SK-N-SH (cell line): ENCODE results near the gene HDAC4. TPM values are rescaled to one million over a fixed set of nuclear protein-coding genes. Genes with fewer than 3 reads are reported as not detected.

Experiments used
- CTCF ChIA-PET: fragments of 300-600, 350-600 bp; formaldehyde crosslinking; extraction: SDS; loops from one replicate; lab custom pipeline; 2021; lab: Yijun Ruan, JAX
- POLR2A ChIA-PET: fragments of 350-600 bp; sonication (Branson Sonifier 250); formaldehyde crosslinking; extraction: SDS; loops from one replicate; lab custom pipeline; 2020; ENCODE audit warnings: antibody characterized with exemption, inconsistent platforms; lab: Yijun Ruan, JAX
- DNase-seq: peaks from one replicate; pipeline ENCODE4 v3.0.0; 2012
- H2AFZ ChIP-seq: fragments of 200-600 bp; sonication (generic); 2 replicates; pipeline ENCODE4 v1.8.1; 2016; ENCODE audit warnings: antibody characterized with exemption, mild to moderate bottlenecking, low read depth
- H3F3A ChIP-seq: fragments of 200-600 bp; sonication (generic); replicated peaks from 2 replicates; pipeline ENCODE3; 2016; ENCODE audit warnings: antibody characterized with exemption, mild to moderate bottlenecking; ENCODE audit not compliant: insufficient read depth
- H3K27ac ChIP-seq, 2 experiments: fragments of 200-500 bp in 1 of 2; fragments of 200-600 bp in 1 of 2; sonication (Bioruptor generic) in 1 of 2; sonication (generic), shearing (Covaris generic) in 1 of 2; 2 replicates each; pipeline versions ENCODE4 v1.5.1 to v1.6.1; 2014 to 2016; ENCODE audit warnings: low read depth in 2 of 2, inconsistent platforms in 1 of 2, low read length in 1 of 2, mild to moderate bottlenecking in 1 of 2, mixed read lengths in 1 of 2
- H3K27me3 ChIP-seq: fragments of 200-600 bp; sonication (generic), shearing (Covaris generic); 2 replicates; pipeline ENCODE4 v1.6.1; 2016; ENCODE audit warnings: mixed run types; ENCODE audit not compliant: insufficient read depth
- H3K36me3 ChIP-seq, 2 experiments: fragments of 200-500 bp in 1 of 2; fragments of 200-600 bp in 1 of 2; sonication (Bioruptor generic) in 1 of 2; sonication (generic) in 1 of 2; replicated peaks in 1 of 2; 2 replicates each; pipeline versions ENCODE3 to v1.5.1; 2014 to 2016; ENCODE audit warnings: low read length in 1 of 2, mild to moderate bottlenecking in 1 of 2; ENCODE audit not compliant: insufficient read depth in 2 of 2, control insufficient read depth in 1 of 2
- H3K4me1 ChIP-seq, 2 experiments: fragments of 200-500 bp in 1 of 2; fragments of 200-600 bp in 1 of 2; sonication (Bioruptor generic) in 1 of 2; sonication (generic), shearing (Covaris generic) in 1 of 2; 2 replicates each; pipeline versions ENCODE4 v1.5.1 to v1.6.1; 2014 to 2016; ENCODE audit warnings: low read depth in 1 of 2, low read length in 1 of 2, mixed run types in 1 of 2; ENCODE audit not compliant: insufficient read depth in 2 of 2, control insufficient read depth in 1 of 2
- H3K4me2 ChIP-seq: fragments of 200-600 bp; sonication (generic), shearing (Covaris generic); 2 replicates; pipeline ENCODE4 v1.6.1; 2017; ENCODE audit warnings: mixed run types
- H3K4me3 ChIP-seq, 2 experiments: fragments of 200-500 bp in 1 of 2; fragments of 200-600 bp in 1 of 2; sonication (Bioruptor generic) in 1 of 2; sonication (generic), shearing (Covaris generic) in 1 of 2; 2 replicates each; pipeline versions ENCODE4 v1.5.1 to v1.8.1; 2014 to 2016; ENCODE audit warnings: low read depth in 2 of 2, inconsistent platforms in 1 of 2, low read length in 1 of 2, mild to moderate bottlenecking in 1 of 2, mixed read lengths in 1 of 2, moderate library complexity in 1 of 2
- H3K79me2 ChIP-seq: fragments of 200-600 bp; sonication (generic); 2 replicates; pipeline ENCODE4 v1.8.1; 2017; ENCODE audit warnings: mild to moderate bottlenecking; ENCODE audit not compliant: insufficient read depth
- H3K9ac ChIP-seq: fragments of 200-600 bp; sonication (generic); 2 replicates; pipeline ENCODE4 v1.6.1; 2017; ENCODE audit warnings: mixed run types
- H3K9me2 ChIP-seq: fragments of 200-600 bp; sonication (generic); 2 replicates; pipeline ENCODE4 v1.6.1; 2017; ENCODE audit warnings: mixed run types
- H3K9me3 ChIP-seq: fragments of 200-600 bp; sonication (generic); 2 replicates; pipeline ENCODE4 v1.6.1; 2017; ENCODE audit warnings: mixed run types, mild to moderate bottlenecking, moderate library complexity
- H4K20me1 ChIP-seq: fragments of 200-600 bp; sonication (generic); 2 replicates; pipeline ENCODE4 v1.6.1; 2017; ENCODE audit warnings: mild to moderate bottlenecking, mixed run types; ENCODE audit not compliant: insufficient read depth
- CHD2 ChIP-seq: fragments of 150-350 bp; IDR thresholded peaks from 2 replicates; pipeline ENCODE4 v1.6.1; 2018; ENCODE audit warnings: low read length; ENCODE audit not compliant: partially characterized antibody
- ELF1 ChIP-seq: IDR thresholded peaks from 2 replicates; pipeline ENCODE4 v1.4.0; 2012
- EZH2phosphoT487 ChIP-seq: fragments of 200-600 bp; sonication (generic); IDR thresholded peaks from 2 replicates; pipeline ENCODE4 v1.6.1; 2017; ENCODE audit warnings: low read depth, mixed run types, mild to moderate bottlenecking, antibody characterized with exemption, moderate library complexity, borderline replicate concordance
- FOSL2 ChIP-seq: IDR thresholded peaks from 2 replicates; pipeline ENCODE4 v1.4.0; 2012; ENCODE audit warnings: low read depth, mild to moderate bottlenecking, moderate library complexity, borderline replicate concordance
- GABPA ChIP-seq: IDR thresholded peaks from 2 replicates; pipeline ENCODE4 v1.4.0; 2012; ENCODE audit warnings: low read depth, mild to moderate bottlenecking
- JUND ChIP-seq: IDR thresholded peaks from 2 replicates; pipeline ENCODE4 v1.4.0; 2012
- MXI1 ChIP-seq: IDR thresholded peaks from 2 replicates; pipeline ENCODE4 v1.6.1; 2012; ENCODE audit warnings: mild to moderate bottlenecking, low read depth, low read length, improper control_type of control experiment
- POLR2AphosphoS5 ChIP-seq: IDR thresholded peaks from 2 replicates; pipeline ENCODE4 v1.6.1; 2012; ENCODE audit warnings: low read depth, low read length
- RFX5 ChIP-seq: IDR thresholded peaks from 2 replicates; pipeline ENCODE4 v1.6.1; 2012; ENCODE audit warnings: mild to moderate bottlenecking, improper control_type of control experiment, low read length
- RXRA ChIP-seq: IDR thresholded peaks from 2 replicates; pipeline ENCODE4 v1.4.0; 2012; ENCODE audit warnings: low read depth, mild to moderate bottlenecking, borderline replicate concordance
- SIN3A ChIP-seq: IDR thresholded peaks from 2 replicates; pipeline ENCODE4 v1.6.1; 2012; ENCODE audit warnings: low read depth, mild to moderate bottlenecking, low read length, moderate library complexity, borderline replicate concordance
- TEAD4 ChIP-seq: IDR thresholded peaks from 2 replicates; pipeline ENCODE4 v1.4.0; 2012; ENCODE audit warnings: mild to moderate bottlenecking, borderline replicate concordance; ENCODE audit not compliant: insufficient read depth
- YY1 ChIP-seq: IDR thresholded peaks from 2 replicates; pipeline ENCODE4 v1.4.0; 2012; ENCODE audit warnings: low read depth, mild to moderate bottlenecking
- WGBS: methylation state at CpG from one replicate; pipeline ENCODE4 v1.1.6; 2017; ENCODE audit warnings: low lambda C conversion rate; 5-methylcytosine and 5-hydroxymethylcytosine counted together
- polyA plus RNA-seq, 3 experiments: library from polyadenylated mRNA; depleted of rRNA; stranded (reverse); fragments of >200 nt; gene quantifications; 2 replicates each; pipeline ENCODE4 v1.2.3, GENCODE V29; 2012
- TF ChIP-seq, protein P1 (sequence below): IDR thresholded peaks from 2 replicates; pipeline ENCODE4 v1.4.0; 2012; ENCODE audit warnings: low read depth
- TF ChIP-seq, protein P2 (sequence below): fragments of 200-600 bp; sonication (generic); IDR thresholded peaks from 2 replicates; pipeline ENCODE4 v1.6.1; 2017; ENCODE audit warnings: antibody characterized with exemption, mild to moderate bottlenecking, moderate library complexity
- TF ChIP-seq, protein P3 (sequence below): IDR thresholded peaks from 2 replicates; pipeline ENCODE4 v1.4.0; 2012; ENCODE audit warnings: low read depth, borderline replicate concordance
- TF ChIP-seq, protein P4 (sequence below): fragments of 150-350 bp; IDR thresholded peaks from 2 replicates; pipeline ENCODE4 v1.6.1; 2016; ENCODE audit warnings: mild to moderate bottlenecking, low read depth, low read length
- TF ChIP-seq, protein P5 (sequence below): IDR thresholded peaks from 2 replicates; pipeline ENCODE4 v1.4.0; 2012; ENCODE audit warnings: low read depth, borderline replicate concordance

Gene HDAC4
- polyA plus RNA-seq, 1 of the 3 experiments (the other 2 are of a cell fraction): 5.5 TPM

DNA sequence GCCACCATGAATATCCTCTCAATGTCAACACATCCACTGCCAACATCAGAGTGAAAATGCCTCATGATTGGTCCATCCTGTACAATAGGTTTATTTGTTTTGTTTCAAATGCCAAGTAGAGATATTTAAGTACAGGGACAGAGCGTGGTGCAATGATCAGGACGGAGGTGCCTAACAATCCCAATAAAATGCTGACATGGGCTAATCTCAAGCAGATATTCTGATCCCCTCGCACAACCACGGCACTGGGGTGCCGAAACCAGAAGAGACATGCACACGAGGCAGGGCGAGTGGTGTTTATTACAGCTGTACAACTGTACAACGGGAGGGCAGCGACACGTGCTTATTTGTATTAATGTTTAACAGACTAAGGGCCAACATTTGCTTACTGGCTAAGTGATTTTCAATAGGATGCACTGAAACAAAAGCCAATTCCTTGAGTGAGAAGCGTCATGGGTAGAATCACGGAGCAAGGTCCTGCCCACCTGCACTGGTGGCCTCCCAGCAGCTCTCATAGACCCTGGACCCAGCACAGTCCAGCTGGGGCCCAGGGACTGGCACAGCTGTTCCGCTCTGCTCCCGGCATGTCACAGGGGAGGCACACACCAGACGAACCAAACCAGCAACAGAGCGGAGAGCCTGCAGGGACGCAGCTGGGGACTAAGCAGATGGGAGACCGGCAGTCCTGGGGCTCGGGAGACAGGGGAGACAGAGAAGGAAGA, 101.4 kb downstream of the HDAC4 start:
- H3K9me3 ChIP-seq: no peaks in the 10 kb centered on the region
- H3F3A ChIP-seq: no peaks in the 10 kb centered on the region
- H3K36me3 ChIP-seq: no peaks in the 10 kb centered on the region
- H3K9me2 ChIP-seq: no peaks in the 10 kb centered on the region
- H3K4me2 ChIP-seq: no peak overlapping the region
- 0 out of 2 replicates have a peak, but pooled peaks cover 4% of the 10 kb centered on the region for H4K20me1 ChIP-seq
- peaks cover 0 to 67% of the 10 kb centered on the region in 2 experiments; a peak in 1 of 4 replicates for H3K4me1 ChIP-seq
- 94% methylated on average over 17 of the region's 19 CpGs for WGBS
- H3K27ac ChIP-seq: peak overlapping the region in 1 of 2 experiments; percentile 50; a peak in 1 of 4 replicates
- no peaks in the 10 kb centered on the region for H3K27me3 ChIP-seq
- no peak overlapping the region for H3K4me3 ChIP-seq
- TF ChIP-seq TEAD4 (no peak), MXI1 (no peak), RXRA (no peak), JUND (no peak), SIN3A (no peak), POLR2AphosphoS5 (no peak), RFX5 (no peak), GABPA (no peak), ELF1 (no peak), FOSL2 (no peak)
- TF ChIP-seq, protein P1, sequence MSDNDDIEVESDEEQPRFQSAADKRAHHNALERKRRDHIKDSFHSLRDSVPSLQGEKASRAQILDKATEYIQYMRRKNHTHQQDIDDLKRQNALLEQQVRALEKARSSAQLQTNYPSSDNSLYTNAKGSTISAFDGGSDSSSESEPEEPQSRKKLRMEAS: no peak
- TF ChIP-seq, protein P2, sequence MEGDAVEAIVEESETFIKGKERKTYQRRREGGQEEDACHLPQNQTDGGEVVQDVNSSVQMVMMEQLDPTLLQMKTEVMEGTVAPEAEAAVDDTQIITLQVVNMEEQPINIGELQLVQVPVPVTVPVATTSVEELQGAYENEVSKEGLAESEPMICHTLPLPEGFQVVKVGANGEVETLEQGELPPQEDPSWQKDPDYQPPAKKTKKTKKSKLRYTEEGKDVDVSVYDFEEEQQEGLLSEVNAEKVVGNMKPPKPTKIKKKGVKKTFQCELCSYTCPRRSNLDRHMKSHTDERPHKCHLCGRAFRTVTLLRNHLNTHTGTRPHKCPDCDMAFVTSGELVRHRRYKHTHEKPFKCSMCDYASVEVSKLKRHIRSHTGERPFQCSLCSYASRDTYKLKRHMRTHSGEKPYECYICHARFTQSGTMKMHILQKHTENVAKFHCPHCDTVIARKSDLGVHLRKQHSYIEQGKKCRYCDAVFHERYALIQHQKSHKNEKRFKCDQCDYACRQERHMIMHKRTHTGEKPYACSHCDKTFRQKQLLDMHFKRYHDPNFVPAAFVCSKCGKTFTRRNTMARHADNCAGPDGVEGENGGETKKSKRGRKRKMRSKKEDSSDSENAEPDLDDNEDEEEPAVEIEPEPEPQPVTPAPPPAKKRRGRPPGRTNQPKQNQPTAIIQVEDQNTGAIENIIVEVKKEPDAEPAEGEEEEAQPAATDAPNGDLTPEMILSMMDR: no peak
- TF ChIP-seq, protein P3, sequence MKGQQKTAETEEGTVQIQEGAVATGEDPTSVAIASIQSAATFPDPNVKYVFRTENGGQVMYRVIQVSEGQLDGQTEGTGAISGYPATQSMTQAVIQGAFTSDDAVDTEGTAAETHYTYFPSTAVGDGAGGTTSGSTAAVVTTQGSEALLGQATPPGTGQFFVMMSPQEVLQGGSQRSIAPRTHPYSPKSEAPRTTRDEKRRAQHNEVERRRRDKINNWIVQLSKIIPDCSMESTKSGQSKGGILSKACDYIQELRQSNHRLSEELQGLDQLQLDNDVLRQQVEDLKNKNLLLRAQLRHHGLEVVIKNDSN: no peak
- no peaks in the 10 kb centered on the region for H3K79me2 ChIP-seq
- no peak overlapping the region for H3K9ac ChIP-seq
- no peak for DNase-seq
- no peak overlapping the region for H2AFZ ChIP-seq
- ChIA-PET POLR2A (no interaction called here), CTCF (interaction anchor here (1.2 to 1.6 kb wide), 2 partner anchors 9 to 10 kb away, joined by 5 read pairs; no protein-coding TSS in a partner anchor)

DNA sequence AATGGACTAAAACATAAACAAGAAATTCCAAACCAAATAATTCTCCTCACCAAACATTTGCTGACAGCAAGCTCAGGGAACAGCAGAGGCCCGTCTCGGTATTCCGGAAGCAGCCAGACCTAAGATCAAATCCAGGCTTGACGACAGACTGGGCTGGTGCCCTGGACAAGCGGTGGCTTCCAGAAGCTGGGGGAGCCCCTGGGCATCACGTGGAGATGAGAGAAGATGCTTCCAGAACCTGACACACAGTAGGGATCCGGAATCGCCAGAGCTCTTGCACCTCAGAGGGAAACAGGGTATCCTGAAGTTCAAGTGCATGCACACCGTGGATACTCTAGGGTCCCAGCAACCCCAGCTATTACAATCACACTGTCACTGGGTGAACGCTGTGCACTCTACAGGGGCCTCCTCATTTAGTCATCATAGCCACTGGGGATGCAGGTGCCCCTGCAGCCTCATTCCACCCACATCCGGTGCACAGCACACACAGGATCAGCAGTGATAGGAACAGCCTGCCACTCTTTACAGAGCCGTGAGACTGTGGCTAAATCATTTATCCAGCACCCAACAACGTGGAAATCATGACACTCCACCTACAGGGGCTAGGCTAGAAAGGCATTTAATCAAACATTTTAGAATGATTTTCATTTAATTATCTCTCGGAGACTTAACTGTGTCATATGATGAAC, 102.6 kb downstream of the HDAC4 start:
- ChIA-PET CTCF (interaction anchor here (0.8 kb wide), 1 partner anchor 155 kb away, joined by 3 read pairs; no protein-coding TSS in a partner anchor), POLR2A (no interaction called here)

More for the DNA sequence above, 102.6 kb downstream of the HDAC4 start:
- Histone ChIP-seq H3K9ac (no peak overlapping the region), H3K4me3 (no peak overlapping the region), H3K27me3 (no peaks in the 10 kb centered on the region), H3K9me2 (no peaks in the 10 kb centered on the region), H3K9me3 (no peaks in the 10 kb centered on the region), H2AFZ (no peak overlapping the region), H3K4me1 (peaks cover 0 to 61% of the 10 kb centered on the region in 2 experiments; a peak in 1 of 4 replicates)
- DNase-seq: no peak
- 93% methylated on average over 10 of the region's 14 CpGs for WGBS
- TF ChIP-seq CHD2 (no peak), EZH2phosphoT487 (no peak), YY1 (no peak), MXI1 (no peak), ELF1 (no peak)
- TF ChIP-seq, protein P3: no peak
- TF ChIP-seq, protein P4, sequence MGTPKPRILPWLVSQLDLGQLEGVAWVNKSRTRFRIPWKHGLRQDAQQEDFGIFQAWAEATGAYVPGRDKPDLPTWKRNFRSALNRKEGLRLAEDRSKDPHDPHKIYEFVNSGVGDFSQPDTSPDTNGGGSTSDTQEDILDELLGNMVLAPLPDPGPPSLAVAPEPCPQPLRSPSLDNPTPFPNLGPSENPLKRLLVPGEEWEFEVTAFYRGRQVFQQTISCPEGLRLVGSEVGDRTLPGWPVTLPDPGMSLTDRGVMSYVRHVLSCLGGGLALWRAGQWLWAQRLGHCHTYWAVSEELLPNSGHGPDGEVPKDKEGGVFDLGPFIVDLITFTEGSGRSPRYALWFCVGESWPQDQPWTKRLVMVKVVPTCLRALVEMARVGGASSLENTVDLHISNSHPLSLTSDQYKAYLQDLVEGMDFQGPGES: no peak
- TF ChIP-seq, protein P5, sequence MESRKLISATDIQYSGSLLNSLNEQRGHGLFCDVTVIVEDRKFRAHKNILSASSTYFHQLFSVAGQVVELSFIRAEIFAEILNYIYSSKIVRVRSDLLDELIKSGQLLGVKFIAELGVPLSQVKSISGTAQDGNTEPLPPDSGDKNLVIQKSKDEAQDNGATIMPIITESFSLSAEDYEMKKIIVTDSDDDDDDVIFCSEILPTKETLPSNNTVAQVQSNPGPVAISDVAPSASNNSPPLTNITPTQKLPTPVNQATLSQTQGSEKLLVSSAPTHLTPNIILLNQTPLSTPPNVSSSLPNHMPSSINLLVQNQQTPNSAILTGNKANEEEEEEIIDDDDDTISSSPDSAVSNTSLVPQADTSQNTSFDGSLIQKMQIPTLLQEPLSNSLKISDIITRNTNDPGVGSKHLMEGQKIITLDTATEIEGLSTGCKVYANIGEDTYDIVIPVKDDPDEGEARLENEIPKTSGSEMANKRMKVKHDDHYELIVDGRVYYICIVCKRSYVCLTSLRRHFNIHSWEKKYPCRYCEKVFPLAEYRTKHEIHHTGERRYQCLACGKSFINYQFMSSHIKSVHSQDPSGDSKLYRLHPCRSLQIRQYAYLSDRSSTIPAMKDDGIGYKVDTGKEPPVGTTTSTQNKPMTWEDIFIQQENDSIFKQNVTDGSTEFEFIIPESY: no peak
- TF ChIP-seq, all 33 proteins: peak for 0
- Histone ChIP-seq H3K4me2 (no peak overlapping the region), H3K27ac (no peak overlapping the region; a peak in 1 of 4 replicates), H4K20me1 (0 out of 2 replicates have a peak, but pooled peaks cover 4% of the 10 kb centered on the region), H3F3A (no peaks in the 10 kb centered on the region), H3K79me2 (no peaks in the 10 kb centered on the region), H3K36me3 (no peaks in the 10 kb centered on the region)
